ENCODE data around the gene CYB5D1.

CYB5D1 gene

DNA sequence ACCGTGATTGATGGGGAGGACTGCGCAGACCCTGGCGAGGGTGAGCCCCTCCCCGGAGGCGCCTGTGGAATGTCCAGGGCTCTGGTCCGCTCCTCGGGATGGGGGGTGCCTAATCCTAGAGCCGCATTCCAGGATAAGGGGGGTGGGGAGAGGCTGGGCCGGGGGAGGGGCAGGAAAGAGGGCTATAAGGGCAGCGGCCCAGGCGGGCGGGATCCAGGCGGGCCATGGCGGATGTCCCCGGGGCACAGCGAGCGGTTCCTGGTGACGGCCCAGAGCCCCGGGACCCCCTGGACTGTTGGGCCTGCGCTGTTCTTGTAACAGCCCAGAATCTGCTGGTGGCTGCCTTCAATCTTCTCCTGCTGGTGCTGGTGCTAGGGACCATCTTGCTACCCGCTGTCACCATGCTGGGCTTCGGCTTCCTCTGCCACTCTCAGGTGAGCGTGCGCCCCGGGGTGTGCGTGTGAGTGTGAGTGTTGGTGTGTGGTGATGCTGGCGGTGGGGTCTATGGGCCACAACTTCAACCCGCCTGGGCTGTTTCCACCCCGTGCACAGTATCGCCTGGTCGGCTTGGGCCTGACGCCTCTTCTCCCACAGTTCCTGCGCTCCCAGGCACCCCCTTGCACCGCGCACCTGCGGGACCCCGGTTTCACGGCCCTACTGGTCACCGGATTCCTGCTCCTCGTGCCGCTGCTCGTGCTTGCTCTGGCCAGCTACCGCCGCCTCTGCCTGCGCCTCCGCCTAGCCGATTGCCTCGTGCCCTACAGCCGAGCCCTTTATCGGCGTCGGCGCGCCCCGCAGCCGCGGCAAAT, 2.7 kb upstream of the CYB5D1 start, which contains the start of gene TMEM88:
TSS of gene TMEM88 (plus strand) at position 216 of the 809 bp plus-strand sequence. CDS start at position 225, 9 bp downstream.
- peak within 1 kb of the TSS; percentile 72 for H3K4me3 ChIP-seq (ENCODE audit: low read depth, low read length)
- DNase-seq (ENCODE audit: low read depth) = peak; percentile 16
- TF ChIP-seq, protein P1, sequence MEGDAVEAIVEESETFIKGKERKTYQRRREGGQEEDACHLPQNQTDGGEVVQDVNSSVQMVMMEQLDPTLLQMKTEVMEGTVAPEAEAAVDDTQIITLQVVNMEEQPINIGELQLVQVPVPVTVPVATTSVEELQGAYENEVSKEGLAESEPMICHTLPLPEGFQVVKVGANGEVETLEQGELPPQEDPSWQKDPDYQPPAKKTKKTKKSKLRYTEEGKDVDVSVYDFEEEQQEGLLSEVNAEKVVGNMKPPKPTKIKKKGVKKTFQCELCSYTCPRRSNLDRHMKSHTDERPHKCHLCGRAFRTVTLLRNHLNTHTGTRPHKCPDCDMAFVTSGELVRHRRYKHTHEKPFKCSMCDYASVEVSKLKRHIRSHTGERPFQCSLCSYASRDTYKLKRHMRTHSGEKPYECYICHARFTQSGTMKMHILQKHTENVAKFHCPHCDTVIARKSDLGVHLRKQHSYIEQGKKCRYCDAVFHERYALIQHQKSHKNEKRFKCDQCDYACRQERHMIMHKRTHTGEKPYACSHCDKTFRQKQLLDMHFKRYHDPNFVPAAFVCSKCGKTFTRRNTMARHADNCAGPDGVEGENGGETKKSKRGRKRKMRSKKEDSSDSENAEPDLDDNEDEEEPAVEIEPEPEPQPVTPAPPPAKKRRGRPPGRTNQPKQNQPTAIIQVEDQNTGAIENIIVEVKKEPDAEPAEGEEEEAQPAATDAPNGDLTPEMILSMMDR (conservative IDR thresholded peaks at IDR 0.05; ENCODE audit: low read depth, low read length) = no peak

DNA sequence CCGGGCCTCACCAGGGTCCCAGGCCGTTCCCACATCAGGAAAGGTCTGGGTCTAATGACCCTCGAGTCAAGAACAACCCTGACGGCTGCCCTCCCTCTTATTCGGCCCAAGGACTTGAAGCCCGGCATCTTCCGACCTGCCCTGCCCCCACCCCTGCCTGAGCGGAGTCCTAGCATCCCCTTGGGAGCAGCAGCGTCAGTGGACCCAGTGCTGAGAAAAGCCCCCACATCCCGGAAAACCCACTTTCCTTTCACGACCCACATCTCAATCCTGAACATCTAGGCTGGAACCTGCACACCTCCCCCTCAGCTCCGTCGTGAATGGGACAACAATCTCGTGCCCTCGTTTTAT, 2.2 kb upstream of the CYB5D1 start:
- TF ChIP-seq, protein P1 (conservative IDR thresholded peaks at IDR 0.05; ENCODE audit: low read depth, low read length) = no peak
- peak; percentile 12 for DNase-seq (ENCODE audit: low read depth)
- H3K4me3 ChIP-seq (ENCODE audit: low read depth, low read length) = peak overlapping the region; percentile 72

DNA sequence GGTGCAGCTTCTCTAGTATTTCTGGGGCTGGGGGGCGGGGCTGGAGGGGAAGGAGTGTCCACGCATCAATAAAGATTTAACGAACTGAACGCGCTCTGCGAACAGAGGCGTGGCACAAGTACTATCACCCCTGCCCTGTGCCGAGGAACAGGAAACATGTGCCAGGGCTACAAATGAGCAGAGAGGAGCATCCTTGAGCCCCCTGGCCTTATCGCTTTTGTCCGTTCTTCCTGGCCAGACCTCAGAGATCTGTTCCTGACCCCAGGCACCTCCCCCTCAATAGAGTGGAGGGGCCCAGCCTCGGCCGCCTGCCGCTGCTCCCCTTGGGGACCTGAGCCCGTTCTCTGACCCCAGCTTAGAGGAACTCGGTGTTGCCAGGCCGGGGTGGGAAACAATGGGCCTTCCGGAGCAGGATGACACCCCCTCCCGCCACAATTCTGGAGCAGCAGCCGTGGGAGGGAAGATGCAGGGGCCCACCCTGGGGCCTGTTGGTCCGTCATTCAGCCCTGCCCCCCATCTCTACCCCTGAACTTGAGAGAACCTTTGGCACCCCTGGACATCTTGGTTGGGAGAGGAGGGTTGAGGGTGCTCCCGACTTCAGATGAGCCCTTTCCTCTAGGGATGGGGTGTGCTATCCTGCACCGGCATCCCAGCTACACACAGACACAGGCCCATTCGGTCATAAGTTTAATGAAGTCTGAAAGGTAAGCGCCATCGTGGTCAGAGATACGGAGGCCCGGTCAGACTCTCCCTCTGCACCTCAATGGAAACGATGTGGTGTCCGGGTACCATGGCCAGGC, 1.6 kb upstream of the CYB5D1 start:
- TF ChIP-seq, protein P1 (conservative IDR thresholded peaks at IDR 0.05; ENCODE audit: low read depth, low read length) = no peak
- peak overlapping the region; percentile 72 for H3K4me3 ChIP-seq (ENCODE audit: low read depth, low read length)
- DNase-seq (ENCODE audit: low read depth) = peak; percentile 59

DNA sequence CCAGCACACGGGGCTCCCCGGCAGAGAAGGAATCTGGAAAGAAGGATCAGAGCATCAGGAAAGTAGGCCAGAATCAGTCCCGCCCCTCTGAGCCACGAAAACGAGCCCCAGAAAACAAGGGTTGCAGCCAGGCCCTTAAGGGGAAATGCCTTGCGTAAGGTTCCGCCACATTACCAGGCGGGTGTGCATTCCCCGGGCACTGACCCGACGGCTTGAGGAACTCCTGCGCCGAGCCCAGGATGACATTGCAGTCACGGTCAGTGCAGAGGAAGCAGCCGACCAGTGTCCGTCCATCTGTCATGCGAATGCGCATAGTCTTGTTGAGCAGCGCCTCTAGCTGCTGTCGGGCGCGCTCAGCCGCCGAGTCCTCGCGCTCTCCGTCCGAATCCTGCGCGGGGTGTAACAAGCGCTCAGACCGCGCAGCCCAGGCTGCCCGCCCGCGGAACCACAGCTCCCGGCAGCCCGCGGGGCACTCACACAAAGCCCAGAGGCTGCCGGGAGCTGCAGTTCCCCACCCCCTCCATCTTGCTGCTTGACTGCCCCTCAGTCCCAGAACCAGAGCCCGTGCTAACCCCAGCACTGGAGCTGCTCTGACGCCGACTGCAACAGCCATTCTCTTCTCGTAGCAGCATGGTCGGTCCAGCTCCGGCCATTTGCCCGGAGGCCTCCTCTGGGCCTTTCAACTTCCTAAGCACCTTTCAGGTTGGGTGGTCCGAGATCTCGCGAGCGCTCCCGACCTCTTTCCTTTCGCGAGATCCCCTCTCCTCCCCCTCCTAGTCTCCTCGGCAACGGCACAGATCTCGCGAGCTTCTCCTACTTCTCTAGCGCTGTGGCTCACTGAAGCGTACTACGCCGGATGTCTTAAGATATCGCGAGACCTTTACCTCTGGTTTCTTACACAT, 741 bp upstream of the CYB5D1 start, which contains the start of gene NAA38:
TSS of gene NAA38 (minus strand) at position 749 of the 902 bp plus-strand sequence. CDS start at position 653, 96 bp downstream.
- TF ChIP-seq, protein P1 (conservative IDR thresholded peaks at IDR 0.05; ENCODE audit: low read depth, low read length) = peak; percentile 65
- DNase-seq (ENCODE audit: low read depth) = peak; percentile 100
- peak within 1 kb of the TSS; percentile 72 for H3K4me3 ChIP-seq (ENCODE audit: low read depth, low read length)

DNA sequence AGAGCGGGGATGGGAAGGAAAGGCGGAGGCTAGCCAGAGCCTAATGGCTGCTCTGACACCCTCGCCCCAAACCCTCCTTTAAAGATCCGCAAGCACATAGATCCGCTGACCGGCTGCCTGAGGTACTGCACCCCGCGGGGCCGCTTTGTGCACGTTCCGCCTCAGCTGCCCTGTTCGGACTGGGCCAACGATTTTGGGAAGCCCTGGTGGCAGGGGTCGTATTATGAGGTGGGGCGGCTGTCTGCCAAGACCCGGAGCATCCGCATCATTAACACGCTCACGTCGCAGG, 663 bp downstream of the CYB5D1 start:
- H3K4me3 ChIP-seq (ENCODE audit: low read depth, low read length) = peak overlapping the region; percentile 72
- TF ChIP-seq, protein P1 (conservative IDR thresholded peaks at IDR 0.05; ENCODE audit: low read depth, low read length) = peak; percentile 55
- DNase-seq (ENCODE audit: low read depth) = peak; percentile 50

DNA sequence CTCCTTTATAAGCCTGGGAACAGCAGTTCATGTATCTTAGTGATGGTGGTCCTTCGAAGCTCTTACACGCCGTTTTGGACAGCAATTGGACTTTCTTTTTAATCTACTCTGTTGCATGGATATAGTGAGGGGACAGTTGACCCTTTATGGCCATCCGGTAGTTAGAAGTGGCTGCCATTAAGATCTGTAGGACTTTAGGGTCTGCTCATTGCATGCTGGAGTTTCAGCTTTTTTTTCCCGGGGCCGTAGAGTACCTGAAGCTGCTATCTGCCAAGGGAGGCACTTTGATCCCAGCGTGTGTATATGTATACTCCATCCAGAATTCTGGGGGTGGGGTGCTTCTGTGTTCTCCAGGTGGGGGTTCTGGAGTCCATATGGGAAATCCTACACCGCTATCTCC, 1.2 kb downstream of the CYB5D1 start:
- H3K4me3 ChIP-seq (ENCODE audit: low read depth, low read length) = no peak overlapping the region
- TF ChIP-seq, protein P1 (conservative IDR thresholded peaks at IDR 0.05; ENCODE audit: low read depth, low read length) = no peak
- no peak for DNase-seq (ENCODE audit: low read depth)
